Stimulated activated CD4-positive, alpha-beta T cell treated with anti-CD3 and anti-CD28 coated beads, Interleukin-1b, Interleukin-23, amount 100 ng/mL, for 4 hours (primary cell): ENCODE data around the gene LSM4.
"Not testable (repeated sequence)": the region's sequence is repeated elsewhere in the genome, so short reads cannot be mapped to it uniquely, and the experiment has no call there.

ENCODE experiments used
- DNase-seq, 2 donors: peaks; one replicate each; pipeline ENCODE4 v3.0.0-alpha.2; 2020; ENCODE audit warnings: low read depth in 2 of 2

The LSM4 gene

GRCh38 chr19:18340990-18341868 is 18.4 kb upstream of the LSM4 start:
- DNase-seq = peak; percentile 50

GRCh38 chr19:18340190-18340989 is 17.5 kb upstream of the LSM4 start, which contains the start of gene PGPEP1:
Gene PGPEP1, plus strand, starts transcription at chr19:18340598. Its CDS starts 84 bp downstream, at chr19:18340682.
- peak; percentile 47 to 65 for DNase-seq

- no peak for DNase-seq
These were observed 16.8 kb upstream of the LSM4 start for GRCh38 chr19:18339723-18340122.

- no peak for DNase-seq
These were observed 15.7 kb upstream of the LSM4 start for GRCh38 chr19:18338541-18338940.

GRCh38 chr19:18336121-18336520 is 13.2 kb upstream of the LSM4 start:
- no peak for DNase-seq

- no peak for DNase-seq
These were observed 10.8 kb upstream of the LSM4 start for GRCh38 chr19:18333680-18334079.

GRCh38 chr19:18332917-18333530 is 10.1 kb upstream of the LSM4 start:
- no peak for DNase-seq

GRCh38 chr19:18330868-18331267 is 8.0 kb upstream of the LSM4 start:
- DNase-seq = no peak

GRCh38 chr19:18329035-18329376 is 6.1 kb upstream of the LSM4 start:
- no peak for DNase-seq

GRCh38 chr19:18328340-18329034 is 5.6 kb upstream of the LSM4 start:
- DNase-seq = peak; percentile 61 to 79

- DNase-seq = no peak
These were observed 3.9 kb upstream of the LSM4 start for GRCh38 chr19:18326772-18327171.

- not testable (repeated sequence) for DNase-seq
These were observed 1.5 kb upstream of the LSM4 start for GRCh38 chr19:18324373-18324731.

- DNase-seq = no peak
These were observed 538 bp downstream of the LSM4 start for GRCh38 chr19:18322318-18322758.

GRCh38 chr19:18321734-18322102 is 1.2 kb downstream of the LSM4 start:
- DNase-seq = no peak

GRCh38 chr19:18320865-18321733 is 1.8 kb downstream of the LSM4 start:
- DNase-seq = no peak

GRCh38 chr19:18319591-18320135 is 3.2 kb downstream of the LSM4 start:
- no peak for DNase-seq

GRCh38 chr19:18317961-18318800 is 4.7 kb downstream of the LSM4 start:
- no peak for DNase-seq

- no peak for DNase-seq
These were observed 9.5 kb downstream of the LSM4 start for GRCh38 chr19:18313398-18313797.

- no peak for DNase-seq
These were observed 10.8 kb downstream of the LSM4 start for GRCh38 chr19:18312092-18312534.
